Body of pancreas (tissue), 4 donors: ENCODE data around the gene GARS1.

ENCODE experiments used
- CTCF ChIP-seq, 7 experiments: fragments of 450-650 bp in 4 of 7; fragments of 200-600 bp in 3 of 7; sonication (generic) in 3 of 7; IDR thresholded peaks; one replicate each; pipeline ENCODE4 v1.5.1; 2016 to 2019; ENCODE audit warnings: antibody characterized with exemption in 7 of 7
- POLR2A ChIP-seq, 3 donors: fragments of 450-650 bp; IDR thresholded peaks; one replicate each; pipeline ENCODE4 v1.6.1; 2016; ENCODE audit warnings: antibody characterized with exemption in 3 of 3, mild to moderate bottlenecking in 2 of 3

GRCh38 chr7:30583181-30583580 lies 11.5 kb upstream of the GARS1 start:
- TF ChIP-seq POLR2A (IDR thresholded peaks at IDR 0.05) (no peak), CTCF (IDR thresholded peaks at IDR 0.05) (no peak)
